ENCODE results near the gene SLC27A3. TPM values are rescaled to one million over a fixed set of nuclear protein-coding genes. Genes with fewer than 3 reads are reported as not detected.

SLC27A3 gene
- total RNA-seq, 1 experiment from 2014 or later: 4.4 TPM

- Histone ChIP-seq H3K4me1 (ENCODE audit: low read length) (peaks cover 28% of the 10 kb centered on the region), H3K4me2 (ENCODE audit: low read depth, low read length, poor library complexity, severe bottlenecking) (peak overlapping the region; percentile 45), H3K9me2 (replicated peaks; ENCODE audit: insufficient read depth, low read length) (no peaks in the 10 kb centered on the region), H2AFZ (ENCODE audit: low read length) (no peak overlapping the region), H3K4me3 (ENCODE audit: low read length) (no peak overlapping the region), H3K79me2 (ENCODE audit: low read length) (peaks cover 24% of the 10 kb centered on the region), H3K27ac (ENCODE audit: low read length) (peak overlapping the region; percentile 77), H3K9me3 (ENCODE audit: low read length) (no peaks in the 10 kb centered on the region), H4K20me1 (ENCODE audit: insufficient read depth, low read depth, low read length) (no peaks in the 10 kb centered on the region), H3K9ac (ENCODE audit: low read length) (0 out of 2 replicates have a peak overlapping the region, but pooled peaks have one; percentile 16), H3K36me3 (ENCODE audit: insufficient read depth, low read length) (peaks cover 47% of the 10 kb centered on the region), H3K27me3 (ENCODE audit: low read length) (no peaks in the 10 kb centered on the region)
- no peak for DNase-seq
Measured at GRCh38 chr1:153741986-153742385, 33.2 kb upstream of the SLC27A3 start.

- Histone ChIP-seq H3K9me2 (replicated peaks; ENCODE audit: insufficient read depth, low read length) (no peaks in the 10 kb centered on the region), H4K20me1 (ENCODE audit: insufficient read depth, low read depth, low read length) (no peaks in the 10 kb centered on the region), H2AFZ (ENCODE audit: low read length) (no peak overlapping the region), H3K9me3 (ENCODE audit: low read length) (no peaks in the 10 kb centered on the region), H3K27me3 (ENCODE audit: low read length) (no peaks in the 10 kb centered on the region), H3K4me2 (ENCODE audit: low read depth, low read length, poor library complexity, severe bottlenecking) (peak overlapping the region; percentile 45), H3K9ac (ENCODE audit: low read length) (peak overlapping the region; percentile 16), H3K27ac (ENCODE audit: low read length) (peak overlapping the region; percentile 77), H3K4me3 (ENCODE audit: low read length) (no peak overlapping the region; the same call in 1 of the 2 replicates), H3K36me3 (ENCODE audit: insufficient read depth, low read length) (peaks cover 52% of the 10 kb centered on the region), H3K79me2 (ENCODE audit: low read length) (peaks cover 22% of the 10 kb centered on the region), H3K4me1 (ENCODE audit: low read length) (peaks cover 28% of the 10 kb centered on the region)
- peak; percentile 78 for DNase-seq
Measured at GRCh38 chr1:153742411-153743142, 32.6 kb upstream of the SLC27A3 start.

DNA sequence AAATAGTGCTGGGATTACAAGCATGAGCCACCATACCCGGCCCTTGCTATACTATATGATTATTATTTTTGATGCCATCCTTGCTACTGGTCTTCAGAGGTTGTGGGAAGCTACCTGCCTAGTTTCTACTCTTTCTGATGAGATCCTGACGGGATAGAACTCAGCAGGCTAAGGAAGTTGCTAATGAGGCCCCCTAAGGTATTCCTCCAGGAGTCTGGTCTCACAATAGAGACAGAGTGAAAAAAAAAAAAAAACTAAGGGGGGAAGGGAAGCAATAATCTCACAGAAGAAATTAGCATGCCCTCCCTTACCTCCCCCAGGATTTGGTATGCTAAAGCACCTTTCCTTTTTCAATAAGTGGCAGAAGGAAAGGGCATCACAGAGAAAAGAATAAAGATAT lies 29.8 kb upstream of the SLC27A3 start:
- Histone ChIP-seq H3K9me2 (replicated peaks; ENCODE audit: insufficient read depth, low read length) (no peaks in the 10 kb centered on the region), H3K27ac (ENCODE audit: low read length) (no peak overlapping the region), H4K20me1 (ENCODE audit: insufficient read depth, low read depth, low read length) (no peaks in the 10 kb centered on the region), H3K4me2 (ENCODE audit: low read depth, low read length, poor library complexity, severe bottlenecking) (no peak overlapping the region), H3K27me3 (ENCODE audit: low read length) (no peaks in the 10 kb centered on the region), H2AFZ (ENCODE audit: low read length) (no peak overlapping the region), H3K79me2 (ENCODE audit: low read length) (peaks cover 22% of the 10 kb centered on the region), H3K9ac (ENCODE audit: low read length) (no peak overlapping the region), H3K4me1 (ENCODE audit: low read length) (peaks cover 28% of the 10 kb centered on the region), H3K9me3 (ENCODE audit: low read length) (no peaks in the 10 kb centered on the region), H3K4me3 (ENCODE audit: low read length) (no peak overlapping the region), H3K36me3 (ENCODE audit: insufficient read depth, low read length) (peaks cover 65% of the 10 kb centered on the region)
- DNase-seq: no peak

GRCh38 chr1:153746174-153746573 lies 29.0 kb upstream of the SLC27A3 start:
- Histone ChIP-seq H3K9ac (ENCODE audit: low read length) (no peak overlapping the region), H3K9me3 (ENCODE audit: low read length) (no peaks in the 10 kb centered on the region), H4K20me1 (ENCODE audit: insufficient read depth, low read depth, low read length) (no peaks in the 10 kb centered on the region), H3K4me1 (ENCODE audit: low read length) (peaks cover 28% of the 10 kb centered on the region), H3K9me2 (replicated peaks; ENCODE audit: insufficient read depth, low read length) (no peaks in the 10 kb centered on the region), H3K79me2 (ENCODE audit: low read length) (peaks cover 22% of the 10 kb centered on the region), H3K4me2 (ENCODE audit: low read depth, low read length, poor library complexity, severe bottlenecking) (no peak overlapping the region), H3K27me3 (ENCODE audit: low read length) (no peaks in the 10 kb centered on the region), H3K36me3 (ENCODE audit: insufficient read depth, low read length) (peaks cover 65% of the 10 kb centered on the region), H2AFZ (ENCODE audit: low read length) (no peak overlapping the region), H3K27ac (ENCODE audit: low read length) (no peak overlapping the region), H3K4me3 (ENCODE audit: low read length) (no peak overlapping the region)
- no peak for DNase-seq

- no peaks in the 10 kb centered on the region for H3K27me3 ChIP-seq (ENCODE audit: low read length)
- no peaks in the 10 kb centered on the region for H3K9me3 ChIP-seq (ENCODE audit: low read length)
- peaks cover 56% of the 10 kb centered on the region for H3K36me3 ChIP-seq (ENCODE audit: insufficient read depth, low read length)
- no peak overlapping the region for H3K4me2 ChIP-seq (ENCODE audit: low read depth, low read length, poor library complexity, severe bottlenecking)
- no peak overlapping the region for H3K4me3 ChIP-seq (ENCODE audit: low read length)
- no peaks in the 10 kb centered on the region for H4K20me1 ChIP-seq (ENCODE audit: insufficient read depth, low read depth, low read length)
- peaks cover 8% of the 10 kb centered on the region for H3K79me2 ChIP-seq (ENCODE audit: low read length)
- H3K9me2 ChIP-seq (replicated peaks; ENCODE audit: insufficient read depth, low read length): no peaks in the 10 kb centered on the region
- no peak overlapping the region for H2AFZ ChIP-seq (ENCODE audit: low read length)
- no peak overlapping the region for H3K9ac ChIP-seq (ENCODE audit: low read length)
- H3K4me1 ChIP-seq (ENCODE audit: low read length): peaks cover 8% of the 10 kb centered on the region
- H3K27ac ChIP-seq (ENCODE audit: low read length): no peak overlapping the region
- no peak for DNase-seq
Measured at GRCh38 chr1:153748903-153749302, 26.3 kb upstream of the SLC27A3 start.

GRCh38 chr1:153749408-153750005 lies 25.7 kb upstream of the SLC27A3 start:
- no peak overlapping the region for H3K4me3 ChIP-seq (ENCODE audit: low read length)
- H4K20me1 ChIP-seq (ENCODE audit: insufficient read depth, low read depth, low read length): no peaks in the 10 kb centered on the region
- H3K27ac ChIP-seq (ENCODE audit: low read length): no peak overlapping the region
- H3K27me3 ChIP-seq (ENCODE audit: low read length): no peaks in the 10 kb centered on the region
- no peak overlapping the region for H3K4me2 ChIP-seq (ENCODE audit: low read depth, low read length, poor library complexity, severe bottlenecking)
- peaks cover 2% of the 10 kb centered on the region; the same call in 1 of the 2 replicates for H3K79me2 ChIP-seq (ENCODE audit: low read length)
- no peaks in the 10 kb centered on the region for H3K9me3 ChIP-seq (ENCODE audit: low read length)
- H2AFZ ChIP-seq (ENCODE audit: low read length): no peak overlapping the region
- peak; percentile 93 for DNase-seq
- no peaks in the 10 kb centered on the region for H3K9me2 ChIP-seq (replicated peaks; ENCODE audit: insufficient read depth, low read length)
- H3K9ac ChIP-seq (ENCODE audit: low read length): no peak overlapping the region
- H3K36me3 ChIP-seq (ENCODE audit: insufficient read depth, low read length): peaks cover 52% of the 10 kb centered on the region
- H3K4me1 ChIP-seq (ENCODE audit: low read length): peaks cover 8% of the 10 kb centered on the region

DNA sequence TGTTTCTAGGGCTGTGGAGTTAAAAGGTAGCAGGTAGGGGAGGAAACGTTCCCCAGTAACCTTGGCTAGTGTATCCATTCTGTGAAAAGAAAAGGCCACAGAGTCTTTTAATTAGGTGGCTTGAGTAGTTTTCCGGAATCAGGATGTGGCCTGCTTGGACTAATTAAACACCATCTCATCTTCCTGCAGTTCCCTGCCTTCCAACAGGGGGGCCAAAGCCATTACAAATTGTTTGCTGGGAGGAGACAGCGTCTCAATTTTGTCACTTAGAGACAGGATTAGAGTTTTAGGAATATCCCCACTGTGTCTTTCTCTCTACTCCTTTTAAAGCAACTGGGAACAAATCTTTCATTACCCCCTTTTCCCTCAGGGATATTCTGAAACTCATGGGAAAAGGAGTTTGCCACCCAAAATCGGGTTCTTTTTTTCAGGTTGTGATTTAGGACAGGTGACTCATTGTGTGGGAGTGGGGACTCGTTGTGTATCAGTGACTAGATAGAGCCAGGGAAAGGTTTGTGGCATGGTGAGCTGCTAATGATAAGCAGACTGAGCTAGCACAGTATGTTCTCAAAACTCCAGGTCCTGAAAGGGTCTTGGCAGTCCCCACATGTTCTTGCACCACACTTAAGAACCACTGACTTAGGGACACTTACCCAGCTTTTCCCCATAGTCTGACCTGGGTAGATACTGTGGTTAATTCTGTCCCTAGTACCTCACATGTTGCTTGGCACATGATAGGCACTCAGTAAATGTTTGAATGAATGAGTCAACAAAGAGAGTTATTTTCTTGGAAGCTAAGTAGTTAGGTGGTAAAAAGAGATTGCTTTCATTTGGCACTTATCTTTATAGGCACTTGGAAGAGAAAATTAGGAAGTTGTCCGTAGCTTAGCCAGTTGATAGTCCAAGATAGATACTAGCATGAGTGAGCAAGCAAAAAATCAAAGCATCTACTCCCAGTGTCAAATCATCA lies 24.9 kb upstream of the SLC27A3 start:
- H3K4me1 ChIP-seq (ENCODE audit: low read length): peaks cover 8% of the 10 kb centered on the region
- H3K9ac ChIP-seq (ENCODE audit: low read length): no peak overlapping the region
- H3K27ac ChIP-seq (ENCODE audit: low read length): no peak overlapping the region
- H3K36me3 ChIP-seq (ENCODE audit: insufficient read depth, low read length): peaks cover 55% of the 10 kb centered on the region
- H3K9me2 ChIP-seq (replicated peaks; ENCODE audit: insufficient read depth, low read length): no peaks in the 10 kb centered on the region
- no peaks in the 10 kb centered on the region for H3K27me3 ChIP-seq (ENCODE audit: low read length)
- H3K79me2 ChIP-seq (ENCODE audit: low read length): no peaks in the 10 kb centered on the region
- no peak overlapping the region for H3K4me3 ChIP-seq (ENCODE audit: low read length)
- no peak for DNase-seq
- no peaks in the 10 kb centered on the region for H4K20me1 ChIP-seq (ENCODE audit: insufficient read depth, low read depth, low read length)
- H2AFZ ChIP-seq (ENCODE audit: low read length): no peak overlapping the region
- H3K4me2 ChIP-seq (ENCODE audit: low read depth, low read length, poor library complexity, severe bottlenecking): no peak overlapping the region
- H3K9me3 ChIP-seq (ENCODE audit: low read length): no peaks in the 10 kb centered on the region

DNA sequence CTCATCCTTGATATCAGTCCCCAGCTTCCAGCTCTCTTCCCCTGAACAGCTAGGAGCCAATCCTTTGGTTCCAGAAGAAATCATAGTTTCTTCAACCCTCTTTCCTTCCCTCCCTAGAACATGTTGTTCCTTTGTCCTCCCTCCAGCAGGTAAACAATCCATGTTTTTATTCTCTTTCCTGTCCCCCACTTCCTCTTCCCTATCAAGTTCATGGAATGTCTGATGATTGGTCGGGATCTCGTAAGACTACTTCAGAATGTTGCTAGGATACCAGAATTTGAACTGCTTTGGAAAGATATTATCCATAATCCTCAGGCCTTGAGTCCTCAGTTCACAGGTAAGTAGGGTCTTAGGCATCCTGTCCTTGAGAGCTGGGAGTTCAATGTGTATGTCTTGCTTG lies 23.1 kb upstream of the SLC27A3 start:
- H3K36me3 ChIP-seq (ENCODE audit: insufficient read depth, low read length): peaks cover 55% of the 10 kb centered on the region
- DNase-seq: no peak
- no peaks in the 10 kb centered on the region for H3K27me3 ChIP-seq (ENCODE audit: low read length)
- H3K4me3 ChIP-seq (ENCODE audit: low read length): no peak overlapping the region
- H3K9me2 ChIP-seq (replicated peaks; ENCODE audit: insufficient read depth, low read length): no peaks in the 10 kb centered on the region
- H3K9me3 ChIP-seq (ENCODE audit: low read length): no peaks in the 10 kb centered on the region
- H3K4me1 ChIP-seq (ENCODE audit: low read length): peaks cover 8% of the 10 kb centered on the region
- H3K27ac ChIP-seq (ENCODE audit: low read length): no peak overlapping the region
- H4K20me1 ChIP-seq (ENCODE audit: insufficient read depth, low read depth, low read length): no peaks in the 10 kb centered on the region
- H3K79me2 ChIP-seq (ENCODE audit: low read length): no peaks in the 10 kb centered on the region
- no peak overlapping the region for H2AFZ ChIP-seq (ENCODE audit: low read length)
- H3K4me2 ChIP-seq (ENCODE audit: low read depth, low read length, poor library complexity, severe bottlenecking): no peak overlapping the region
- no peak overlapping the region for H3K9ac ChIP-seq (ENCODE audit: low read length)

All from Karpas-422 (cell line).